ENCODE measurements around the gene TMEM50B. TPM values are rescaled to one million over a fixed set of nuclear protein-coding genes. Genes with fewer than 3 reads are reported as not detected.

TMEM50B gene
- total RNA-seq, 1 donor from 2014 or later, result 31.7 TPM

- intact Hi-C loops (cut with DNase I), result loop anchor here (2.0 to 5.0 kb wide), 2 partner anchors 22 to 39 kb away; no protein-coding TSS in a partner anchor
- DNase-seq (ENCODE audit: low spot score), result peak; percentile 79
Measured at GRCh38 chr21:33403128-33403785, 76.5 kb downstream of the TMEM50B start, which contains the start of gene IFNGR2. Gene IFNGR2 (plus strand): TSS chr21:33403413. CDS start chr21:33403544, 131 bp downstream.

- peak; percentile 85 for DNase-seq (ENCODE audit: low spot score)
- intact Hi-C loops (cut with DNase I), result loop anchor here (2.0 to 5.0 kb wide), 2 partner anchors 21 to 40 kb away; no protein-coding TSS in a partner anchor
Measured at GRCh38 chr21:33402001-33402979, 77.5 kb downstream of the TMEM50B start.

- DNase-seq (ENCODE audit: low spot score), result no peak
- intact Hi-C loops (cut with DNase I), result loop anchor here (5.0 kb wide), 1 partner anchor 41 kb away; no protein-coding TSS in a partner anchor
Measured at GRCh38 chr21:33401630-33401992, 78.2 kb downstream of the TMEM50B start.

Other genes with a start within 250 kb of the TMEM50B start
- 7.2 TPM for gene IL10RB, start 213.6 kb downstream of the TMEM50B start, total RNA-seq
- 29.5 TPM for gene IFNAR1, start 155.0 kb downstream of the TMEM50B start, total RNA-seq
- gene IFNGR2, start 76.6 kb downstream of the TMEM50B start, total RNA-seq, result 37.0 TPM
- gene DNAJC28, start 11.7 kb upstream of the TMEM50B start, total RNA-seq, result 4.6 TPM
- gene GART, start 62.1 kb upstream of the TMEM50B start, total RNA-seq, result 45.3 TPM
- 212 TPM for gene SON, start 63.1 kb upstream of the TMEM50B start, total RNA-seq
- gene DONSON, start 108.7 kb upstream of the TMEM50B start, total RNA-seq, result 8.2 TPM
- 23.0 TPM for gene CRYZL1, start 161.8 kb upstream of the TMEM50B start, total RNA-seq
- gene ITSN1, start 162.5 kb upstream of the TMEM50B start, total RNA-seq, result 25.5 TPM